Measurements from ENCODE around the gene ADRA2B.
"Not testable (repeated sequence)": the region's sequence is repeated elsewhere in the genome, so short reads cannot be mapped to it uniquely, and the experiment has no call there.

The ADRA2B gene

DNA sequence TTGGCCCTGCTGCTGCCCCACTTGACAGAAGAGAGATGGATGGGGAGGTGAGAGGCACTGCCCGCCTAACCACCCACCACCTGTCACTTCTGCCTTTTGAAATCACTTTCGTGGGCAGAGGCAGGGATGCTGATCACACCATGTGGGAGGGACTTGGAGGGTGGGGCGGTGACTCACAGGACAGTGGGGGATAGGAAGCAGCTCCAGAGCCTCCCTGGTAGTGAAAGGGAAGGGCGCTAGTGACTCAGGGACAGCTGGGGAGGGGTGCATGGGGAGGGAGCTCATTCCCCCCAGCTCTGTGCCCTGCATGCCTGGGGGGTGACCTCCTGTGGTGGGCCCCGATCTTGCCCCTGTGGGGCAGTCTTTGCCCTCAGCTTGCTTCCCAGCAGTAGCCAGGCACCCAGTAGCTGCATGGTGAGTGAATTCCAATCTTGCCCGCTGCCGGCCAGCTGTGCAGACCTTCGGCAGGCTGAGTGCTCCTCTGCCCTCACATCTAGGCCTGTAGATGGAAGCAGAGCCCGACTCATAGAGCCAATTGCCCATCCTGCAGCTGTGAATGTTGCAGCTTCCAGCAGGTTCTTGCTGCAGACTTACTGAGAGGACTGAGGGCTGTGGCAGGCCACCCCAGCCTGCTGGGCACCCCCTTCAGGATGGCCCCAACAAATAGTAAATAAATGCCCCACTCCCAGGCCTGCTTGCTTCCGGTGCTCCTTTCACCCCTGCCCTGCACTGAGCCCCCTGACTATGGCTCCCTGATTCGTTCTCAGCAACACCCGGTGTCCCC lies 53.1 kb downstream of the ADRA2B start:
- H3K9ac ChIP-seq (ENCODE audit: low read depth, low read length, poor library complexity, severe bottlenecking); H3K79me2 ChIP-seq (ENCODE audit: insufficient read depth, low read length); H3K9me2 ChIP-seq (replicated peaks; ENCODE audit: low read depth, low read length); H4K20me1 ChIP-seq (ENCODE audit: insufficient read depth, low read length, poor library complexity, severe bottlenecking); H3F3A ChIP-seq (ENCODE audit: low read depth); H3K4me2 ChIP-seq (ENCODE audit: low read depth, low read length, poor library complexity, severe bottlenecking); H3K4me3 ChIP-seq (ENCODE audit: low read length, poor library complexity, severe bottlenecking); H3K27me3 ChIP-seq (ENCODE audit: insufficient read depth, low read length, poor library complexity, severe bottlenecking); H3K36me3 ChIP-seq (ENCODE audit: insufficient read depth, low read length); H3K4me1 ChIP-seq (ENCODE audit: insufficient read depth, low read length, poor library complexity, severe bottlenecking); H3K9me3 ChIP-seq (ENCODE audit: insufficient read depth, low read depth, low read length); H2AFZ ChIP-seq (ENCODE audit: low read length): not testable (repeated sequence)
